Measurements from ENCODE around the gene ARFRP1.

Gene ARFRP1

DNA sequence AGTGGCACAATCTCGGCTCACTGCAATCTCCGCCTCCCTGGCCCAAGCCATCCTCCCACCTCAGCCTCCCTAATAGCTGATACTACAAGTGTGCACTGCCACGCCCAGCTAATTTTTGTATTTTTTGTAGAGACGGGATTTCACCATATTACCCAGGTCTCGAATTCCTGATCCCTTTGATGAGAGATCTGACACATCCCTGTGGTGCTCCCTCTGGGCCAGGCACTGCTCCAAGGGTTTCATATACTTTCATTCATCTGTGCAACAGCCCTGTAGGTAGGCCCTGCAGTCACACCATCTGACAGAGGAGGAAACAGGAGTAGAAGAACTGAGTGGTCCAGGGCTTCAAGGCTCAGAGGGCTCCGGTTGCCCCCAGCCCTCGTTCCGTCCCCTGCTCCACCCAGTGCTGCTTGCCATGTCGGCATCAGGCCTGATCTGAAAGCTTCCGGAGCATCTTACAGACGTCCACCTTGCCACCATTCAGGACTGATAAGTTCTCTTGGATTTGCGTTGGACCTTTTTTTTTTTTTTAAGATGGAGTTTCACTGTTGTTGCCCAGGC is 3.4 kb upstream of the ARFRP1 start:
- Histone ChIP-seq H3K9me2 (ENCODE audit: low read depth, low read length) (no peaks in the 10 kb centered on the region), H2AFZ (ENCODE audit: low read length) (no peak overlapping the region), H3F3A (ENCODE audit: insufficient read depth, low read length) (no peaks in the 10 kb centered on the region), H4K20me1 (ENCODE audit: insufficient read depth, low read length) (no peaks in the 10 kb centered on the region), H3K27ac (ENCODE audit: low read depth, low read length, poor library complexity, severe bottlenecking) (no peak overlapping the region), H3K9me3 (ENCODE audit: low read length) (peaks cover 17% of the 10 kb centered on the region), H3K79me2 (ENCODE audit: insufficient read depth, low read length) (peaks cover 7% of the 10 kb centered on the region), H3K27me3 (ENCODE audit: insufficient read depth, low read length) (no peaks in the 10 kb centered on the region), H3K4me2 (ENCODE audit: low read length) (no peak overlapping the region), H3K4me1 (ENCODE audit: insufficient read depth, low read length, severe bottlenecking) (peaks cover 20% of the 10 kb centered on the region), H3K9ac (ENCODE audit: low read length) (no peak overlapping the region), H3K36me3 (ENCODE audit: insufficient read depth, low read length) (peaks cover 71% of the 10 kb centered on the region), H3K4me3 (ENCODE audit: low read depth, low read length, poor library complexity, severe bottlenecking) (no peak overlapping the region)
- TF ChIP-seq EZH2 (IDR thresholded peaks at IDR 0.05; ENCODE audit: borderline replicate concordance, low read length), result no peak

DNA sequence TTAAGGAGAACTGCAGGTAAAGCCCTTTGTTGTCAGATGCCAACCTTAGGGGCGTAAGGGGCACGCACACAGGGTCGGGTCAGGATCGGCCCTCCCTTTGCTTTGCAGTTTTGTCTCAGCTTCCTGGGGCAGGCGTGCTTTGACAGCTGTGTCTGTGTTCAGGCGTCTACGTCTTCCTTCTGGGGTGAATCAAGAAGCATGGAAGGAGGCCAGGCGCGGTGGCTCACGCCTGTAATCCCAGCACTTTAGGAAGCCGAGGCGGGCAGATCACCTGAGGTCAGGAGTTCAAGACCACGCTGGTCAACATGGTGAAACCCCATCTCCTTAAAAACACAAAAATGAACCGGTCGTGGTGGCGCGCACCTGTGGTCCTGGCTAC is 1.4 kb upstream of the ARFRP1 start:
- Histone ChIP-seq H2AFZ (ENCODE audit: low read length) (no peak overlapping the region), H3K9ac (ENCODE audit: low read length) (peak overlapping the region; percentile 94; the same call in 1 of the 2 replicates), H3K27me3 (ENCODE audit: insufficient read depth, low read length) (no peaks in the 10 kb centered on the region), H3K4me2 (ENCODE audit: low read length) (peak overlapping the region; percentile 99), H4K20me1 (ENCODE audit: insufficient read depth, low read length) (no peaks in the 10 kb centered on the region), H3K79me2 (ENCODE audit: insufficient read depth, low read length) (peaks cover 7% of the 10 kb centered on the region), H3F3A (ENCODE audit: insufficient read depth, low read length) (no peaks in the 10 kb centered on the region), H3K9me2 (ENCODE audit: low read depth, low read length) (no peaks in the 10 kb centered on the region), H3K9me3 (ENCODE audit: low read length) (peaks cover 9% of the 10 kb centered on the region), H3K27ac (ENCODE audit: low read depth, low read length, poor library complexity, severe bottlenecking) (no peak overlapping the region), H3K36me3 (ENCODE audit: insufficient read depth, low read length) (peaks cover 71% of the 10 kb centered on the region), H3K4me3 (ENCODE audit: low read depth, low read length, poor library complexity, severe bottlenecking) (peak overlapping the region; percentile 97), H3K4me1 (ENCODE audit: insufficient read depth, low read length, severe bottlenecking) (peaks cover 21% of the 10 kb centered on the region)
- TF ChIP-seq, protein P1, sequence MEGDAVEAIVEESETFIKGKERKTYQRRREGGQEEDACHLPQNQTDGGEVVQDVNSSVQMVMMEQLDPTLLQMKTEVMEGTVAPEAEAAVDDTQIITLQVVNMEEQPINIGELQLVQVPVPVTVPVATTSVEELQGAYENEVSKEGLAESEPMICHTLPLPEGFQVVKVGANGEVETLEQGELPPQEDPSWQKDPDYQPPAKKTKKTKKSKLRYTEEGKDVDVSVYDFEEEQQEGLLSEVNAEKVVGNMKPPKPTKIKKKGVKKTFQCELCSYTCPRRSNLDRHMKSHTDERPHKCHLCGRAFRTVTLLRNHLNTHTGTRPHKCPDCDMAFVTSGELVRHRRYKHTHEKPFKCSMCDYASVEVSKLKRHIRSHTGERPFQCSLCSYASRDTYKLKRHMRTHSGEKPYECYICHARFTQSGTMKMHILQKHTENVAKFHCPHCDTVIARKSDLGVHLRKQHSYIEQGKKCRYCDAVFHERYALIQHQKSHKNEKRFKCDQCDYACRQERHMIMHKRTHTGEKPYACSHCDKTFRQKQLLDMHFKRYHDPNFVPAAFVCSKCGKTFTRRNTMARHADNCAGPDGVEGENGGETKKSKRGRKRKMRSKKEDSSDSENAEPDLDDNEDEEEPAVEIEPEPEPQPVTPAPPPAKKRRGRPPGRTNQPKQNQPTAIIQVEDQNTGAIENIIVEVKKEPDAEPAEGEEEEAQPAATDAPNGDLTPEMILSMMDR (IDR thresholded peaks at IDR 0.05; ENCODE audit: low read length), result no peak
- TF ChIP-seq EZH2 (IDR thresholded peaks at IDR 0.05; ENCODE audit: borderline replicate concordance, low read length), result no peak

DNA sequence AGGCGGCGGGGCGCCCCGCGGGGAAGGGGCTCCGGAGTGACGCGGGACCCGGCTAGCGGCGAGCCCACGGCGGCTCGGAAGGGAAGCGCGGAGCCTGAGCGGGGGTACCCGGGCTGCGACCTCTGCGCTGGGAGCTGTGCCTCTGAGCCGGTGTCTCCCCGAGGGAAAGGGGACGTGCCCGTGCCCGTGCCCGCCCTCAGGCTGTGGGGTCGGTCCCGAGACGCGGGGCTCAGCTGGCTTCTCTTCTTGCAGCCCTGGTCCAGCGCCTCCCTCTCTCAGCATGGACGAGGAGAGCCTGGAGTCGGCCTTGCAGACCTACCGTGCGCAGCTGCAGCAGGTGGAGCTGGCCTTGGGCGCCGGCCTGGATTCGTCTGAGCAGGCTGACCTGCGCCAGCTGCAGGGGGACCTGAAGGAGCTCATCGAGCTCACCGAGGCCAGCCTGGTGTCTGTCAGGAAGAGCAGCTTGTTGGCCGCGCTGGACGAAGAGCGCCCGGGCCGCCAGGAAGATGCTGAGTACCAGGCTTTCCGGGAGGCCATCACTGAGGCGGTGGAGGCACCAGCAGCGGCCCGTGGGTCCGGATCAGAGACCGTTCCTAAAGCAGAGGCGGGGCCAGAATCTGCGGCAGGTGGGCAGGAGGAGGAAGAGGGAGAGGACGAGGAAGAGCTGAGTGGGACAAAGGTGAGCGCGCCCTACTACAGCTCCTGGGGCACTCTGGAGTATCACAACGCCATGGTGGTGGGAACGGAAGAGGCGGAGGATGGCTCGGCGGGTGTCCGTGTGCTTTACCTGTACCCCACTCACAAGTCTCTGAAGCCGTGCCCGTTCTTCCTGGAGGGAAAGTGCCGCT is 749 bp upstream of the ARFRP1 start:
- H3K36me3 ChIP-seq (ENCODE audit: insufficient read depth, low read length), result peaks cover 71% of the 10 kb centered on the region
- peaks cover 21% of the 10 kb centered on the region for H3K4me1 ChIP-seq (ENCODE audit: insufficient read depth, low read length, severe bottlenecking)
- no peaks in the 10 kb centered on the region for H3K27me3 ChIP-seq (ENCODE audit: insufficient read depth, low read length)
- no peaks in the 10 kb centered on the region for H3F3A ChIP-seq (ENCODE audit: insufficient read depth, low read length)
- H3K27ac ChIP-seq (ENCODE audit: low read depth, low read length, poor library complexity, severe bottlenecking), result no peak overlapping the region
- H3K9ac ChIP-seq (ENCODE audit: low read length), result peak overlapping the region; percentile 94
- H3K9me3 ChIP-seq (ENCODE audit: low read length), result peaks cover 9% of the 10 kb centered on the region
- peak overlapping the region; percentile 97 for H3K4me3 ChIP-seq (ENCODE audit: low read depth, low read length, poor library complexity, severe bottlenecking)
- H3K9me2 ChIP-seq (ENCODE audit: low read depth, low read length), result no peaks in the 10 kb centered on the region
- H3K79me2 ChIP-seq (ENCODE audit: insufficient read depth, low read length), result peaks cover 7% of the 10 kb centered on the region
- H4K20me1 ChIP-seq (ENCODE audit: insufficient read depth, low read length), result no peaks in the 10 kb centered on the region
- TF ChIP-seq EZH2 (IDR thresholded peaks at IDR 0.05; ENCODE audit: borderline replicate concordance, low read length), result no peak
- TF ChIP-seq, protein P1 (IDR thresholded peaks at IDR 0.05; ENCODE audit: low read length), result no peak
- peak overlapping the region; percentile 99 for H3K4me2 ChIP-seq (ENCODE audit: low read length)
- no peak overlapping the region for H2AFZ ChIP-seq (ENCODE audit: low read length)
